HUES6 (cell line): Measurements from ENCODE around the gene MAN2A2.
"Not testable (repeated sequence)": the region's sequence is repeated elsewhere in the genome, so short reads cannot be mapped to it uniquely, and the experiment has no call there.

Source experiments
- H3K27ac ChIP-seq: 2 replicates; pipeline ENCODE4 v1.7.0; 2013; ENCODE audit warnings: low read depth, mild to moderate bottlenecking, low read length, inconsistent platforms
- H3K27me3 ChIP-seq: 2 replicates; pipeline ENCODE4 v1.6.1; 2013; ENCODE audit warnings: low read length; ENCODE audit not compliant: control insufficient read depth, insufficient read depth
- H3K36me3 ChIP-seq: 2 replicates; pipeline ENCODE4 v1.6.1; 2013; ENCODE audit warnings: low read length; ENCODE audit not compliant: control insufficient read depth, insufficient read depth
- H3K4me1 ChIP-seq: 2 replicates; pipeline ENCODE4 v1.6.1; 2013; ENCODE audit warnings: low read length; ENCODE audit not compliant: control insufficient read depth, insufficient read depth
- H3K4me3 ChIP-seq: 2 replicates; pipeline ENCODE4 v1.5.1; 2013; ENCODE audit warnings: low read depth, low read length
- H3K9ac ChIP-seq: one replicate; pipeline ENCODE4 v1.6.1; 2013; ENCODE audit warnings: mild to moderate bottlenecking, low read length
- H3K9me3 ChIP-seq: 2 replicates; pipeline ENCODE4 v1.6.1; 2013; ENCODE audit warnings: low read depth, low read length; ENCODE audit not compliant: control insufficient read depth, insufficient read depth

The MAN2A2 gene

DNA sequence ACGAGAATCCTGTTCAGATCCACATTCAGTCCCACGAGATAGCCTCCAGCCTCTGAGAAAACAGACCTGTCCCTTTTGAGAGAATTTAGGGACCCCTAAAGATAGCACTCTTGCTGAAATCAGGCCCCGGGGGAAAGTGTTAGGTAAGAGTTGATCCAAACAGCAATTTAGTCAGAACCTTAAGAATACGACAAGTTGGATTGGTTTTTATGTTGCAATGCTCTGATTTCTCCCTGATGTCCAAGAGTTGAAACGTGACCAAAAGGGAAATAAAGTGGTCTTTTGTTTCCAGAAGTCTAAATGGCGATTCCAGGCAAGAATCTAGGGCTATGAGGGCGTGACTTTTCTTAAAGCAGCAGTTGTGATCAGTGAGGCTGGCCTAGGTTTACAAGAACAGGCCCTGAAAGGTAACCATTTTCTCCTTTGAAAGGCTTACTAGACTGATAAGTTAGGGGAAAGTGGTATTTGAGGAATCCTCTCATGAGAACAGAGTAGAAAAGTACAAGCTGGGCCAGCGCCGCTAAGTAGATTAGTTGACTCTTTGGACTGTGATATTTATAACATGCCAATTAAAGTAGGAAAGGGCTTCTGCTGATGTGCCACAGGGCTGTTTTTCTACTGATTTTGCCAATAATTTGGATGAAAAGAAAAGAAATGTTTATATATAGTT is 4.9 kb downstream of the MAN2A2 start:
- Histone ChIP-seq H3K27me3 (peaks cover 10% of the 10 kb centered on the region), H3K36me3 (peaks cover 61% of the 10 kb centered on the region), H3K4me3 (no peak overlapping the region), H3K4me1 (peaks cover 7% of the 10 kb centered on the region), H3K9ac (no peak overlapping the region), H3K27ac (no peak overlapping the region), H3K9me3 (no peaks in the 10 kb centered on the region)

DNA sequence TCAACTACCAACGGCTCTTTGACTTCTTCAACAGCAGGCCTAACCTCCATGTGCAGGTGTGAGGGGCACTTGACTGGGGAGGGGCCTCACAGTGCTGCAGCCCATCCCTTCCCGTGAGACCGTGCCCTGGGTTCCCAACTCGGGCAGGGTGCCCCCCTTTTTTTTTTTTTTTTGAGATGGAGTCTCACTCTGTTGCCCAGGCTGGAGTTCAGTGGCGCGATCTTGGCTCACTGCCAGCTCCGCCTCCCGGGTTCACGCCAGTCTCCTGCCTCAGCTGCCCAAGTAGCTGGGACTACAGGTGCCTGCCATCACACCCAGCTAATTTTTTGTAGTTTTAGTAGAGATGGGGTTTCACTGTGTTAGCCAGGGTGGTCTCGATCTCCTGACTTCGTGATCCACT is 6.3 kb downstream of the MAN2A2 start:
- H3K9me3 ChIP-seq, H3K9ac ChIP-seq, H3K27ac ChIP-seq, H3K27me3 ChIP-seq, H3K4me1 ChIP-seq, H3K4me3 ChIP-seq: not testable (repeated sequence)
- H3K36me3 ChIP-seq: peaks cover 71% of the 10 kb centered on the region

- Histone ChIP-seq H3K9ac (no peak overlapping the region), H3K4me3 (no peak overlapping the region), H3K4me1 (no peaks in the 10 kb centered on the region), H3K9me3 (no peaks in the 10 kb centered on the region), H3K27me3 (no peaks in the 10 kb centered on the region), H3K27ac (no peak overlapping the region), H3K36me3 (peaks cover 69% of the 10 kb centered on the region)
These were observed 6.9 kb downstream of the MAN2A2 start for GRCh38 chr15:90909976-90910375.

DNA sequence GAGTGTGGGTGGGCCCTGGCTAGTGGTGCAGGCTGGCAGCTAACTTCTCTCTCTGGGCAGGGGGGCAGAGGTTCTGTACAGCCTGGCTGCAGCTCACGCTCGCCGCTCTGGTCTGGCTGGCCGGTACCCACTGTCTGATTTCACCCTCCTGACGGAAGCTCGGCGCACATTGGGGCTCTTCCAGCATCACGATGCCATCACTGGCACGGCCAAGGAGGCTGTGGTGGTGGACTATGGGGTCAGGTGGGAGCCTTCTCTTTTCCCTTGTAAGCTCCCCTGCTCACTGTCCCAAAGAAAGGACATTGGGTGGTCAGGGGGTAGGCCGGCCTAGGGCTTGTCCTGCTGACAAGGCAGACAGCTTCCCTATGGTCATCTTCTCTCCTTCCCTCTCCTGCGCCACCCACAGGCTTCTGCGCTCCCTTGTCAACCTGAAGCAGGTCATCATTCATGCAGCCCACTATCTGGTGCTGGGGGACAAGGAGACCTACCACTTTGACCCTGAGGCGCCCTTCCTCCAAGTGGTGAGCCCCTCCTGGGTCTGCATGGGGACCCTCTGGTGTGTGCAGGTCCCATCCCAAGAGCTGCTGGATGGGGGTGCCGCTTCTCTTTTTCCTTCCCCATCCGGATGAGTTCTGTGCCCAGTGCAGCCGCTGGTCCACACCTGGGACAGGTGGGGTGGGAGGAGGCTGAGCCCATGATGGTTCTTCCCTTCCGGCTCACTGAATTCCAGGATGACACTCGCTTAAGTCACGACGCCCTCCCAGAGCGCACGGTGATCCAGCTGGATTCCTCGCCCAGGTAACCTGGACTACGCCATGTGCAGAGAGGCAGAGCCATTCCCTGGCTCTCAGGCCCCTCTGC is 7.6 kb downstream of the MAN2A2 start:
- H3K27ac ChIP-seq: no peak overlapping the region
- H3K4me1 ChIP-seq: peaks cover 3% of the 10 kb centered on the region; the same call in 1 of the 2 replicates
- no peaks in the 10 kb centered on the region for H3K27me3 ChIP-seq
- H3K36me3 ChIP-seq: peaks cover 67% of the 10 kb centered on the region
- no peak overlapping the region for H3K9ac ChIP-seq
- no peaks in the 10 kb centered on the region for H3K9me3 ChIP-seq
- H3K4me3 ChIP-seq: no peak overlapping the region

- H3K9me3 ChIP-seq: no peaks in the 10 kb centered on the region
- no peak overlapping the region for H3K9ac ChIP-seq
- no peaks in the 10 kb centered on the region for H3K27me3 ChIP-seq
- H3K4me3 ChIP-seq: no peak overlapping the region
- H3K36me3 ChIP-seq: peaks cover 63% of the 10 kb centered on the region
- no peak overlapping the region for H3K27ac ChIP-seq
- H3K4me1 ChIP-seq: peaks cover 8% of the 10 kb centered on the region; the same call in 1 of the 2 replicates
These were observed 8.2 kb downstream of the MAN2A2 start for GRCh38 chr15:90911302-90911623.

DNA sequence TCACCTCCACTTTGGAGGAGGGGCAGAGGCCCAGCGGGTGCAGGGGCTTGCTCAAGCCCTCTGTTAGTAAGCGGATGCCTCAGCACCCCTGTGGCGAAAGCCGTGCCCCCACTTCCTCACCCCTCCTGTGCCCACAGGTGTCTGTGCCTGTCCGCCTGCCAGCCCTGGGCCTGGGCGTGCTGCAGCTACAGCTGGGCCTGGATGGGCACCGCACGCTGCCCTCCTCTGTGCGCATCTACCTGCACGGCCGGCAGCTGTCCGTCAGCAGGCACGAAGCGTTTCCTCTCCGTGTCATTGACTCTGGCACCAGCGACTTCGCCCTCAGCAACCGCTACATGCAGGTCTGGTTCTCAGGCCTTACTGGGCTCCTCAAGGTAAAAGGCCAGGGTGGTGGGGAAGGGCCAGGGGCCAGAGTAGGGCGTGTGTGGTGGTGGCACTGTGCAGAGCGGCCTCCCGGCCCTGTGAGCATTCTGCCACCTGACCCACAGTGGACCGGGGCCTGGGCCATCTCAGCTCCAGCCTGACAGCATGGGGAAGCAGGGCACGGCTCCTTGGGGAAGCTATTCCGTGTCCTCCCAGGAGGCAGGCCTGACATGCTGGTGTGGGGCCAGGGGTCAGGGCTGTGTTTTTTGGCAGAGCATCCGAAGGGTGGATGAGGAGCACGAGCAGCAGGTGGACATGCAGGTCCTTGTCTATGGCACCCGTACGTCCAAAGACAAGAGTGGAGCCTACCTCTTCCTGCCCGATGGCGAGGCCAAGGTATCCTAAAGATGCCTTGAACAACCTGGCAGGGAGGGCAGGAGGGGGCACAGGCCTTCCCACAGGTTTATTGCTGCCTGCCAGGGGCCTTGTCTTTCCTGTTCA is 9.0 kb downstream of the MAN2A2 start:
- Histone ChIP-seq H3K9ac (no peak overlapping the region), H3K4me3 (no peak overlapping the region), H3K27me3 (no peaks in the 10 kb centered on the region), H3K9me3 (no peaks in the 10 kb centered on the region), H3K4me1 (peaks cover 9% of the 10 kb centered on the region; the same call in 1 of the 2 replicates), H3K36me3 (peaks cover 62% of the 10 kb centered on the region), H3K27ac (no peak overlapping the region)

- Histone ChIP-seq H3K9me3 (no peaks in the 10 kb centered on the region), H3K4me3 (no peak overlapping the region), H3K27me3 (no peaks in the 10 kb centered on the region), H3K27ac (no peak overlapping the region), H3K9ac (no peak overlapping the region), H3K36me3 (peaks cover 62% of the 10 kb centered on the region), H3K4me1 (peaks cover 9% of the 10 kb centered on the region; the same call in 1 of the 2 replicates)
These were observed 9.6 kb downstream of the MAN2A2 start for GRCh38 chr15:90912770-90913075.

DNA sequence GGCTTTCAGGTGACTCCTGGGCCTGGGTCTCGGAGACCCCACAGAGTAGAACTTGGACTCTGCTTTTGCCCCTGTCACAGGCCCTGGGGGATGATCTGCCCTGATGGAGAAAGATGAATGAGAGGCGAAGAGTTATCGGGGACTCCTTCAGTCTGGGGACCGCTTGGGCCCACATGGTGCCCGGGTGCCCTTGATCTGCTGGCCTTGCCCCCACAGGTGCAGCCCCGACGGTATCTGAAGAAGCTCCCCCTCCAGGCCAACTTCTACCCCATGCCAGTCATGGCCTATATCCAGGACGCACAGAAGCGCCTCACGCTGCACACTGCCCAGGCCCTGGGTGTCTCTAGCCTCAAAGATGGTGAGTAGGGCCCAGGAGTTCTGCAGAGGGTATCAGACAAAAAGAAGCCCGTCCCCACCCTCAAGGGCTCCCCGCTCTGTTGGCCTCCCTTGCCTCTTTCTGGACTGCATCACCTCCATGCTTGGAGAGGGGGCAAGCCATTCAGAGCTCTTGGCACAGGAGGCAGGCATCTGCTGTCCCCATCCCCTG is 10.4 kb downstream of the MAN2A2 start:
- Histone ChIP-seq H3K4me1 (peaks cover 9% of the 10 kb centered on the region; the same call in 1 of the 2 replicates), H3K4me3 (no peak overlapping the region), H3K36me3 (peaks cover 69% of the 10 kb centered on the region), H3K27me3 (no peaks in the 10 kb centered on the region), H3K9ac (no peak overlapping the region), H3K27ac (no peak overlapping the region), H3K9me3 (no peaks in the 10 kb centered on the region)

GRCh38 chr15:90914305-90915080 is 11.4 kb downstream of the MAN2A2 start:
- H3K4me3 ChIP-seq: no peak overlapping the region
- H3K9ac ChIP-seq: no peak overlapping the region

GRCh38 chr15:90915216-90915807 is 12.2 kb downstream of the MAN2A2 start:
- no peak overlapping the region for H3K4me3 ChIP-seq
- no peaks in the 10 kb centered on the region for H3K9me3 ChIP-seq
- H3K27me3 ChIP-seq: no peaks in the 10 kb centered on the region
- H3K4me1 ChIP-seq: peaks cover 9% of the 10 kb centered on the region; the same call in 1 of the 2 replicates
- peaks cover 76% of the 10 kb centered on the region for H3K36me3 ChIP-seq
- no peak overlapping the region for H3K9ac ChIP-seq
- no peak overlapping the region for H3K27ac ChIP-seq

More at GRCh38 chr15:90914305-90915080, 11.4 kb downstream of the MAN2A2 start:
- H3K27me3 ChIP-seq: no peaks in the 10 kb centered on the region
- H3K27ac ChIP-seq: no peak overlapping the region
- H3K4me1 ChIP-seq: peaks cover 9% of the 10 kb centered on the region; the same call in 1 of the 2 replicates
- peaks cover 72% of the 10 kb centered on the region for H3K36me3 ChIP-seq
- H3K9me3 ChIP-seq: no peaks in the 10 kb centered on the region
